Stimulated activated CD8-positive, alpha-beta memory T cell treated with anti-CD3 and anti-CD28 coated beads, Interleukin-2, amount 100 ng/mL, for 48 hours (primary cell): Measurements from ENCODE around the gene CTNNA1.
"Not testable (repeated sequence)": the region's sequence is repeated elsewhere in the genome, so short reads cannot be mapped to it uniquely, and the experiment has no call there.

ENCODE experiments used
- DNase-seq, 2 donors: peaks; one replicate each; pipeline ENCODE4 v3.0.0-alpha.2; 2020; ENCODE audit warnings: low read depth in 2 of 2

The CTNNA1 gene

GRCh38 chr5:138757061-138757776 is 4.0 kb downstream of the CTNNA1 start:
- no peak for DNase-seq

- DNase-seq = no peak
Measured at GRCh38 chr5:138760448-138761110, 7.4 kb downstream of the CTNNA1 start.

GRCh38 chr5:138761115-138761514 is 7.9 kb downstream of the CTNNA1 start:
- DNase-seq = not testable (repeated sequence)

- DNase-seq = not testable (repeated sequence)
Measured at GRCh38 chr5:138761670-138762069, 8.4 kb downstream of the CTNNA1 start.

- no peak for DNase-seq
Measured at GRCh38 chr5:138762110-138762509, 8.9 kb downstream of the CTNNA1 start.

GRCh38 chr5:138763037-138763778 is 10.0 kb downstream of the CTNNA1 start:
- DNase-seq = no peak

GRCh38 chr5:138770291-138770690 is 17.1 kb downstream of the CTNNA1 start:
- DNase-seq = no peak

- DNase-seq = no peak
Measured at GRCh38 chr5:138770977-138771376, 17.8 kb downstream of the CTNNA1 start.

- DNase-seq = no peak
Measured at GRCh38 chr5:138772986-138773594, 19.9 kb downstream of the CTNNA1 start.

GRCh38 chr5:138773624-138774023 is 20.4 kb downstream of the CTNNA1 start:
- DNase-seq = not testable (repeated sequence)

- DNase-seq = no peak
Measured at GRCh38 chr5:138775034-138775433, 21.8 kb downstream of the CTNNA1 start.

- no peak for DNase-seq
Measured at GRCh38 chr5:138778234-138778633, 25.0 kb downstream of the CTNNA1 start.

GRCh38 chr5:138783976-138784375 is 30.8 kb downstream of the CTNNA1 start:
- DNase-seq = no peak

GRCh38 chr5:138784590-138784989 is 31.4 kb downstream of the CTNNA1 start:
- no peak for DNase-seq

- DNase-seq = no peak
Measured at GRCh38 chr5:138789771-138790242, 36.6 kb downstream of the CTNNA1 start.

GRCh38 chr5:138790684-138791083 is 37.5 kb downstream of the CTNNA1 start:
- no peak for DNase-seq

- DNase-seq = no peak
Measured at GRCh38 chr5:138792195-138792790, 39.1 kb downstream of the CTNNA1 start.

GRCh38 chr5:138793575-138793974 is 40.4 kb downstream of the CTNNA1 start:
- DNase-seq = no peak

GRCh38 chr5:138803285-138803684 is 50.1 kb downstream of the CTNNA1 start:
- DNase-seq = no peak

GRCh38 chr5:138803935-138804334 is 50.7 kb downstream of the CTNNA1 start:
- DNase-seq = no peak

GRCh38 chr5:138805096-138805495 is 51.9 kb downstream of the CTNNA1 start:
- no peak for DNase-seq

GRCh38 chr5:138807182-138807581 is 54.0 kb downstream of the CTNNA1 start:
- DNase-seq = no peak
